Osteoblast (primary cell): Measurements from ENCODE around the gene SLC5A5. TPM values are rescaled to one million over a fixed set of nuclear protein-coding genes. Genes with fewer than 3 reads are reported as not detected.

Experiments
- DNase-seq: peaks from one replicate; pipeline ENCODE4 v3.0.0; 2011; ENCODE audit warnings: low spot score, mixed read lengths; ENCODE audit not compliant: insufficient read length; ENCODE audit errors: missing footprints
- H2AFZ ChIP-seq: 2 replicates; pipeline ENCODE4 v1.6.0; 2011; ENCODE audit warnings: mild to moderate bottlenecking, low read length
- H3K27ac ChIP-seq: 2 replicates; pipeline ENCODE4 v1.5.1; 2011; ENCODE audit warnings: mild to moderate bottlenecking, low read depth, low read length, moderate library complexity
- H3K27me3 ChIP-seq: 2 replicates; pipeline ENCODE4 v1.6.0; 2012; ENCODE audit warnings: mild to moderate bottlenecking, control low read depth, inconsistent platforms, low read length, moderate library complexity; ENCODE audit not compliant: insufficient read depth
- H3K36me3 ChIP-seq: 2 replicates; pipeline ENCODE4 v1.5.1; 2011; ENCODE audit warnings: mild to moderate bottlenecking, low read length, control low read depth, moderate library complexity; ENCODE audit not compliant: insufficient read depth
- H3K4me1 ChIP-seq: 2 replicates; pipeline ENCODE4 v1.5.1; 2011; ENCODE audit warnings: mild to moderate bottlenecking, low read length, control low read depth, moderate library complexity; ENCODE audit not compliant: insufficient read depth
- H3K4me2 ChIP-seq: 2 replicates; pipeline ENCODE4 v1.6.0; 2011; ENCODE audit warnings: mild to moderate bottlenecking, low read length; ENCODE audit not compliant: insufficient read depth
- H3K4me3 ChIP-seq: fragments of 200-600 bp; sonication (generic); 3 replicates; pipeline ENCODE4 v1.5.1; 2012; ENCODE audit warnings: mild to moderate bottlenecking, low read length, inconsistent platforms; ENCODE audit not compliant: insufficient read depth
- H3K79me2 ChIP-seq: 2 replicates; pipeline ENCODE4 v1.6.0; 2012; ENCODE audit warnings: mild to moderate bottlenecking, low read length, control low read depth, inconsistent platforms; ENCODE audit not compliant: insufficient read depth
- H3K9me3 ChIP-seq: 2 replicates; pipeline ENCODE4 v1.5.1; 2011; ENCODE audit warnings: low read depth, low read length, control low read depth
- H4K20me1 ChIP-seq: 2 replicates; pipeline ENCODE4 v1.6.0; 2012; ENCODE audit warnings: mild to moderate bottlenecking, low read length, control low read depth; ENCODE audit not compliant: insufficient read depth
- total RNA-seq: library from RNA; depleted of rRNA; stranded (reverse); fragments of >200 nt; gene quantifications from 2 replicates; pipeline ENCODE4 v1.2.3, GENCODE V29; 2012
- TF ChIP-seq, protein P1 (sequence below): IDR thresholded peaks from 2 replicates; pipeline ENCODE4 v1.5.1; 2011; ENCODE audit warnings: mild to moderate bottlenecking, low read depth, low read length, moderate library complexity; ENCODE audit errors: extremely low read depth

SLC5A5 gene
- total RNA-seq, 1 donor = under 0.01 TPM

- Histone ChIP-seq H3K36me3 (peaks cover 36% of the 10 kb centered on the region), H3K4me3 (peak within 1 kb of the TSS; percentile 100), H4K20me1 (peaks cover 44% of the 10 kb centered on the region), H3K27ac (peak within 1 kb of the TSS; percentile 90), H2AFZ (peak within 1 kb of the TSS; percentile 92), H3K27me3 (no peaks in the 10 kb centered on the region), H3K79me2 (peaks cover 34% of the 10 kb centered on the region), H3K9me3 (no peaks in the 10 kb centered on the region), H3K4me2 (peak within 1 kb of the TSS; percentile 88), H3K4me1 (peaks cover 16% of the 10 kb centered on the region)
- TF ChIP-seq, protein P1, sequence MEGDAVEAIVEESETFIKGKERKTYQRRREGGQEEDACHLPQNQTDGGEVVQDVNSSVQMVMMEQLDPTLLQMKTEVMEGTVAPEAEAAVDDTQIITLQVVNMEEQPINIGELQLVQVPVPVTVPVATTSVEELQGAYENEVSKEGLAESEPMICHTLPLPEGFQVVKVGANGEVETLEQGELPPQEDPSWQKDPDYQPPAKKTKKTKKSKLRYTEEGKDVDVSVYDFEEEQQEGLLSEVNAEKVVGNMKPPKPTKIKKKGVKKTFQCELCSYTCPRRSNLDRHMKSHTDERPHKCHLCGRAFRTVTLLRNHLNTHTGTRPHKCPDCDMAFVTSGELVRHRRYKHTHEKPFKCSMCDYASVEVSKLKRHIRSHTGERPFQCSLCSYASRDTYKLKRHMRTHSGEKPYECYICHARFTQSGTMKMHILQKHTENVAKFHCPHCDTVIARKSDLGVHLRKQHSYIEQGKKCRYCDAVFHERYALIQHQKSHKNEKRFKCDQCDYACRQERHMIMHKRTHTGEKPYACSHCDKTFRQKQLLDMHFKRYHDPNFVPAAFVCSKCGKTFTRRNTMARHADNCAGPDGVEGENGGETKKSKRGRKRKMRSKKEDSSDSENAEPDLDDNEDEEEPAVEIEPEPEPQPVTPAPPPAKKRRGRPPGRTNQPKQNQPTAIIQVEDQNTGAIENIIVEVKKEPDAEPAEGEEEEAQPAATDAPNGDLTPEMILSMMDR = peak; percentile 87
- DNase-seq = peak; percentile 99
Measured at GRCh38 chr19:17859533-17860330, 12.0 kb upstream of the SLC5A5 start, which contains the start of gene RPL18A. RPL18A (plus strand) TSS chr19:17859910; CDS start chr19:17859957, 47 bp downstream.

- peak; percentile 78 for DNase-seq
- no peaks in the 10 kb centered on the region for H3K9me3 ChIP-seq
- peak overlapping the region; percentile 90 for H3K27ac ChIP-seq
- peak overlapping the region; percentile 87 for H3K4me2 ChIP-seq
- peaks cover 34% of the 10 kb centered on the region for H3K79me2 ChIP-seq
- peak overlapping the region; percentile 45 for H2AFZ ChIP-seq
- H3K36me3 ChIP-seq = peaks cover 36% of the 10 kb centered on the region
- peak overlapping the region; percentile 100 for H3K4me3 ChIP-seq
- H4K20me1 ChIP-seq = peaks cover 47% of the 10 kb centered on the region
- H3K4me1 ChIP-seq = peaks cover 16% of the 10 kb centered on the region
- TF ChIP-seq, protein P1 = no peak
- H3K27me3 ChIP-seq = no peaks in the 10 kb centered on the region
Measured at GRCh38 chr19:17860331-17860992, 11.3 kb upstream of the SLC5A5 start.

DNA sequence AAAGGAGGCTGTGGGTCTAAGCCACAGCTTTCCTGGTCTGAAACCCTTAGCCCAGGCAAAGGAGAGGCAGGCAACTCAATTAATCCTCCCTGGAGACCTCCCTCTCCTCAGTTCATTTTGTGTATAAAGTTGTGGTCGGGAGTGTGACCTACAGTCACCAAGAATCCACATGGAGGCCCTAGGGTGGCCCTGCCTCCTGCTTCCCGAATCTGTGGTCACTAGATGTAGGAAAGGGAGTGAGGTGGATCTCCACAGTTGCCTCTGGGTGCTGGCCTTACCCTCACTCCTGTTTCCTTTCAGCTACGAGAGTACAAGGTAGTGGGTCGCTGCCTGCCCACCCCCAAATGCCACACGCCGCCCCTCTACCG lies 10.8 kb upstream of the SLC5A5 start:
- H3K4me2 ChIP-seq = peak overlapping the region; percentile 87
- H4K20me1 ChIP-seq = peaks cover 49% of the 10 kb centered on the region
- TF ChIP-seq, protein P1 = no peak
- no peaks in the 10 kb centered on the region for H3K27me3 ChIP-seq
- peaks cover 34% of the 10 kb centered on the region for H3K79me2 ChIP-seq
- DNase-seq = peak; percentile 74
- H2AFZ ChIP-seq = no peak overlapping the region
- H3K4me3 ChIP-seq = peak overlapping the region; percentile 100
- H3K4me1 ChIP-seq = peaks cover 16% of the 10 kb centered on the region
- peak overlapping the region; percentile 90 for H3K27ac ChIP-seq
- no peaks in the 10 kb centered on the region for H3K9me3 ChIP-seq
- H3K36me3 ChIP-seq = peaks cover 36% of the 10 kb centered on the region
